ENCODE results near the gene C22orf31.
A peak's percentile ranks its signal among the peaks of the same experiment; 100 is the strongest.

C22orf31 gene

GRCh38 chr22:29030016-29030617, 31.5 kb downstream of the C22orf31 start:
- CTCF ChIA-PET, result interaction anchor here (0.5 to 7.0 kb wide), 8 partner anchors 10 to 430 kb away, joined by 3 to 53 read pairs (median 3); no protein-coding TSS in a partner anchor
- Histone ChIP-seq H3K36me3 (ENCODE audit: control insufficient read depth in 2 of 2, insufficient read depth in 1 of 2, low read length in 2 of 2) (peaks cover 0 to 4% of the 10 kb centered on the region in 2 experiments; a peak in 1 of 3 replicates), H3K9me3 (ENCODE audit: control insufficient read depth, insufficient read depth, low read depth, low read length) (no peaks in the 10 kb centered on the region), H3K27ac (ENCODE audit: extremely low read depth, low read depth, low read length) (peak overlapping the region; percentile 27; the same call in 1 of the 2 replicates), H3K4me1 (ENCODE audit: control insufficient read depth, insufficient read depth, low read length) (peaks cover 23% of the 10 kb centered on the region), H3K4me3 (ENCODE audit: low read depth, low read length) (peak overlapping the region; percentile 53)
- no peak for TF ChIP-seq GLIS1 (tag by site-specific recombination; IDR thresholded peaks at IDR 0.05)
- no peak for TF ChIP-seq REPIN1 (tag by site-specific recombination; IDR thresholded peaks at IDR 0.05; ENCODE audit: low read depth)
- TF ChIP-seq IKZF3 (tag by site-specific recombination; IDR thresholded peaks at IDR 0.05), result 0 out of 2 replicates have a peak, but pooled peaks have one; percentile 18
- TF ChIP-seq ZNF184 (tag by site-specific recombination; IDR thresholded peaks at IDR 0.05), result 0 out of 2 replicates have a peak, but pooled peaks have one; percentile 9
- no peak for TF ChIP-seq ZBTB7A (tag by site-specific recombination; IDR thresholded peaks at IDR 0.05; ENCODE audit: low read depth)
- no peak for TF ChIP-seq ZFP69B (tag by site-specific recombination; IDR thresholded peaks at IDR 0.05)
- TF ChIP-seq ZEB2 (tag by site-specific recombination; IDR thresholded peaks at IDR 0.05), result 0 out of 2 replicates have a peak, but pooled peaks have one; percentile 14
- TF ChIP-seq RBAK (tag by site-specific recombination; IDR thresholded peaks at IDR 0.05), result no peak
- POLR2A ChIA-PET, result interaction anchor here (0.9 to 2.2 kb wide), 4 partner anchors 25 to 147 kb away, joined by 3 to 22 read pairs (median 3); partner anchors contain the start of gene ZNRF3

DNA sequence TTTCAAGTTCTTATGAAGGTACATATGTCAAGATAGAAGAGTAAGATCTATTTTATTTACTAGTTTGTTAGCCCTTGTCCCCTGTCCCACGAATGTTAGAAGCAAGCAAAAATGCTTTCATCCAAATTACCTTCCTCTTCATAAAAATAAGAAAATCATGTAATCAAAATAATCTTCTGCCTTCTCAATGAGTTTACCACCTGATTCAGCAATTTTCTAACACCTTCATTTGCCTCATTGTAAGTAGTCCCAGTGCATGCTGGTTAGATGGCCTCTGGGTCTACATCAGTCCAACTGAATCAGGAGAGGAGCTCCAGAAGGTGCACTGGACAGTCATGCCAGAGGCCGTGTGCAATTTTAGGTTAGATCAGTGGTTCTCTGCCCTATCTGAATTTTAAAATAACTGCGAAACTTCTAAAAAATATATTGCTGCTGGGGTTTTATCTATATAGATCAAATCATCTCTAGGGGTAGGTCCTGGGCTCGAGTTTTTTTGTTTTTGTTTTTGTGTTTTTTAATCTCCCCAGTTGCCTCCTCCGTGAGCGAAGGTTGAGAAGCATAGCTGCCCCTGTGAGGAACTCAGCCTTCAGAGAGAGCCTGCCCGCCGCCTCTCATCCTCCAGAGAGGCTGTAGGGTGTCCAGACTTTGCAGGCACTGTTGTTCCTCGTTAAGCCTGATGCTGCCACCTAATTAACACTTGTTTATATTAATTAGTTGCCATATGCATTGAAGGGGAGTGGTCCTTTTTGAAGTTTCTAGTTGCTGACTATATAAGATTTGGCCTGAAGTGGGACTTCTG, 32.2 kb downstream of the C22orf31 start:
- Histone ChIP-seq H3K9me3 (ENCODE audit: control insufficient read depth, insufficient read depth, low read depth, low read length) (no peaks in the 10 kb centered on the region), H3K4me3 (ENCODE audit: low read depth, low read length) (no peak overlapping the region), H3K4me1 (ENCODE audit: control insufficient read depth, insufficient read depth, low read length) (peaks cover 23% of the 10 kb centered on the region), H3K27ac (ENCODE audit: extremely low read depth, low read depth, low read length) (no peak overlapping the region), H3K36me3 (ENCODE audit: control insufficient read depth in 2 of 2, insufficient read depth in 1 of 2, low read length in 2 of 2) (peaks cover 0 to 4% of the 10 kb centered on the region in 2 experiments; a peak in 1 of 3 replicates)
- CTCF ChIA-PET, result interaction anchor here (0.5 to 7.0 kb wide), 8 partner anchors 11 to 200 kb away, joined by 3 to 53 read pairs (median 3); no protein-coding TSS in a partner anchor
- POLR2A ChIA-PET, result no interaction called here
- no peak for TF ChIP-seq ZNF561 (tag by site-specific recombination; IDR thresholded peaks at IDR 0.05; ENCODE audit: borderline replicate concordance)
- no peak for TF ChIP-seq ZNF514 (tag by site-specific recombination; IDR thresholded peaks at IDR 0.05)
- no peak for TF ChIP-seq ZNF623 (tag by site-specific recombination; IDR thresholded peaks at IDR 0.05)
- no peak for TF ChIP-seq ZEB2 (tag by site-specific recombination; IDR thresholded peaks at IDR 0.05)
- TF ChIP-seq GLIS1 (tag by site-specific recombination; IDR thresholded peaks at IDR 0.05), result no peak
- no peak for TF ChIP-seq ZNF585B (tag by site-specific recombination; IDR thresholded peaks at IDR 0.05)
- no peak for TF ChIP-seq ZBTB21 (tag by site-specific recombination; IDR thresholded peaks at IDR 0.05)
- no peak for TF ChIP-seq ZBTB26 (tag by site-specific recombination; optimal IDR thresholded peaks at IDR 0.05)
- TF ChIP-seq TCF7L2 (IDR thresholded peaks at IDR 0.05; ENCODE audit: borderline replicate concordance, low read depth, low read length), result no peak
- TF ChIP-seq ZNF133 (tag by site-specific recombination; IDR thresholded peaks at IDR 0.05), result no peak
- no peak for TF ChIP-seq ZNF169 (tag by site-specific recombination; IDR thresholded peaks at IDR 0.05)
- no peak for TF ChIP-seq ZFHX2 (tag by site-specific recombination; conservative IDR thresholded peaks at IDR 0.05)
- no peak for TF ChIP-seq ZNF596 (tag by site-specific recombination; IDR thresholded peaks at IDR 0.05)
- no peak for TF ChIP-seq SCRT2 (tag by site-specific recombination; IDR thresholded peaks at IDR 0.05)
- no peak for TF ChIP-seq ZNF677 (tag by site-specific recombination; IDR thresholded peaks at IDR 0.05)
- TF ChIP-seq GLIS2 (tag by site-specific recombination; IDR thresholded peaks at IDR 0.05), result no peak
- no peak for TF ChIP-seq ZNF670 (tag by site-specific recombination; IDR thresholded peaks at IDR 0.05; ENCODE audit: low read depth)
- TF ChIP-seq, protein P1, sequence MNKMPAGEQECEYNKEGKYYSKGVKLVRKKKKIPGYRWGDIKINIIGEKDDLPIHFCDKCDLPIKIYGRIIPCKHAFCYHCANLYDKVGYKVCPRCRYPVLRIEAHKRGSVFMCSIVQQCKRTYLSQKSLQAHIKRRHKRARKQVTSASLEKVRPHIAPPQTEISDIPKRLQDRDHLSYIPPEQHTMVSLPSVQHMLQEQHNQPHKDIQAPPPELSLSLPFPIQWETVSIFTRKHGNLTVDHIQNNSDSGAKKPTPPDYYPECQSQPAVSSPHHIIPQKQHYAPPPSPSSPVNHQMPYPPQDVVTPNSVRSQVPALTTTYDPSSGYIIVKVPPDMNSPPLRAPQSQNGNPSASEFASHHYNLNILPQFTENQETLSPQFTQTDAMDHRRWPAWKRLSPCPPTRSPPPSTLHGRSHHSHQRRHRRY (tag by site-specific recombination; IDR thresholded peaks at IDR 0.05), result no peak
